Left colon (tissue), 2 donors: ENCODE results near the gene PPDPF. TPM values are rescaled to one million over a fixed set of nuclear protein-coding genes. Genes with fewer than 3 reads are reported as not detected.
A peak's percentile ranks its signal among the peaks of the same experiment; 100 is the strongest.

Source experiments
- ATAC-seq: fragments of 200-7000 bp; cut with Tn5 transposase; one replicate; pipeline ENCODE4 v1.9.1; 2020; ENCODE audit warnings: mild to moderate bottlenecking, moderate library complexity
- DNase-seq, 2 donors: peaks; one replicate each; pipeline ENCODE4 v3.0.0-alpha.2; 2020
- intact Hi-C, 2 donors: fragments of 100-400 bp; cut with DNase I in 1 of 2; cut with micrococcal nuclease in 1 of 2; formaldehyde crosslinking; loops; one replicate each; pipeline versions ENCODE4 v1.11.2 to v1.14.0; 2022; cut with DNase I, micrococcal nuclease
- total RNA-seq, 2 donors: library from RNA; stranded (reverse); fragmentation: NEBNext Ultra II Directional; extraction: Animal tissue kit (Norgen Biotek cat#: 25700); gene quantifications; one replicate each; pipeline ENCODE4 v1.2.1, GENCODE V29; 2021
- donor health status: DM: no; HTN: no; CAD: no.
- donor health status: DM: yes; HTN: yes; CAD: no.

PPDPF gene
- total RNA-seq, 2 donors from 2014 or later, result 554 to 564 TPM

DNA sequence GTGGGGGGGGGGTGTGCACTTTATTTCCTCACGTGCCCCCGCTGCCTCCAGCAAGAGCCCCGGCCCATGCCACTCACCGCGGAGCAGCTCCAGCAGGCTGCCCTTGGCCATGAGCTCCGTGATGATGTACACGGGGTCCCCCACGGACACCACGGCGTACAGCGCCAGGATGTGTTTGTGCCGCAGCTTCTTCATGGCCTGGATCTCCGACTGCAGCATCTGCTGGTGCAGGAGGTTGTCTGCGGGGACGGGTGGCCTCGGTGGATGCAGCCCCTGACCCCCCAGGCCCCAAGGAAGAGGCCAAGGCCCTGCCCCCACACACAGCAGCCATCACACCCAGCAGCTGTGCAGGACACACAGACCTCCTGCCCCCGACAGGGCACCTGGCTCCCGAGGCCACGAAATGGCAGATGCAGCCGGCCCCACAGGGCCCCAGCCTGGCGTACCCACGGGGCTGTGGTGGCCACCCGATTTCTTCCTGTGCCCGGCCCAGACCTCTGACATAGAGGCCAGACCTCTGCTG lies 11.9 kb downstream of the PPDPF start:
- intact Hi-C loops, result loop anchor here in 1 of 2 donors (10.0 kb wide), 1 partner anchor 442 kb away; the partner anchor contains the start of gene SAMD10
- ATAC-seq (no peak), DNase-seq (peak; percentile 11 to 27)

DNA sequence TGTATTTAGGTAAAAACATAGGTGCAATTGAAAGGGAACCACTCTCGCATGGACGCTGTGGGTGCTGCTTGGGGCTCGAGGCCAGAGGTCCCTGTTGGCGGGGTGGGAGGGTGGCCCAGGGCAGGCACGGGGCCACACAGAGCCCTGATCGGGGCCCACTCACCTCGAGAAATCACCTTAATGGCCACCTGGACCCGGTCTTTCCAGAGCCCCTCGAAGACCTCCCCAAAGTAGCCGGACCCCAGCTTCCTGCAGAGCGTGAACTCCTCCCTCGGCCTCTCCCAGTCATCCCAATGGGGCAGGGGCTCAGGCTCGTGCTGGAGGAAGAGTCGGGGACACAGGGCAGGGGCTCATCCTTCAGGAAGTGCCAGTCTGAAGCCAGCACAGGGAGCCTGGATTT lies 12.8 kb downstream of the PPDPF start:
- peak; percentile 11 to 31 for DNase-seq
- intact Hi-C loops, result loop anchor here in 1 of 2 donors (10.0 kb wide), 1 partner anchor 441 kb away; the partner anchor contains the start of gene SAMD10
- no peak for ATAC-seq

DNA sequence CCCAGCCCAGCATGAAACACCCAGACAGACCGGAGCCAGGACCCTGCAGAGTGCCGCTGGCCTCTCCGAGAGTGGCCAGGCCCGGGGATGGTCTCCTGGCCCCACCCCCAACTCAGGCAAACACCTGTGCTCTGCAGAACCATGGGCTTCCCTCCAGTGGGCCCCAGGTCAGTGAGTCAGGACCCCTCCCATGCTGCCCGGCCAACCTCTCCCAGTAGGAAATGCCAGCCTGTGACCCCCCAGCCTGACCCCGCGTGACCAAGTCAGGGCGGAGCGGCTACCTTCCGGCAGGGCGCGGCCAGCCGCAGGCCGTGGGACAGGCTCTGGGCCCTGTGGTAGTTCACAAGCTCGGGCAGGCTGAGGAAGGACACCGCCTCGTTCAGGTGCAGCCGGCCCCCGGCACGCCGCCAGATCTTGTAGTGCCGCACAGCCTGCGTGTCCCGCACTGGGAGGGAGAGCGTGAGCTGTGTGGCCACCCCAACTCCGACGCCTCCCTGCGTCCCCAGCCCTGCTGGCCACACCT lies 13.4 kb downstream of the PPDPF start:
- intact Hi-C loops, result loop anchor here in 1 of 2 donors (10.0 kb wide), 1 partner anchor 441 kb away; the partner anchor contains the start of gene SAMD10
- peak; percentile 84 to 89 for DNase-seq
- peak; percentile 27 for ATAC-seq

DNA sequence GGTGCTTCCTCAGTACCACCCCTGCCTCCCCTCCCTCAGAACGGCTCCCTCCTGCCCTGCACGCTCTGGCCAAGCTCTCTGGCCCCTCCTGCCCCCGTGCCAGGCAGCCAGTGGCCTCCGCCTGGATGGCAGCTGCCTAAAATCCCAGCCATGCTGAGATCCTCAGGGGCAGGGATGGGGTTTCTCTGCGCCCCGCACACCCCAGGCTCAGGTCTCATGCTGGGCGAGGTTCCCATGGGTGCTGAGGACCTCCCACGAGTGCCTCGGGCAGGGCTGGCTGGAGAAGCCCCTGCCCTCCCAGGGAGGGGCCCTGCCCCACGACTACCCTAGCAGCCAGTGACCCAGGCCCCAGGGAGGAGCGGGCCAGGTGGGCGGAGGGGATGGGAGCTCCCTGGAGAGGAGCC lies 13.9 kb downstream of the PPDPF start:
- intact Hi-C loops, result loop anchor here in 1 of 2 donors (10.0 kb wide), 1 partner anchor 440 kb away; the partner anchor contains the start of gene SAMD10
- ATAC-seq (no peak), DNase-seq (peak in 1 of 2 donors; percentile 32)

DNA sequence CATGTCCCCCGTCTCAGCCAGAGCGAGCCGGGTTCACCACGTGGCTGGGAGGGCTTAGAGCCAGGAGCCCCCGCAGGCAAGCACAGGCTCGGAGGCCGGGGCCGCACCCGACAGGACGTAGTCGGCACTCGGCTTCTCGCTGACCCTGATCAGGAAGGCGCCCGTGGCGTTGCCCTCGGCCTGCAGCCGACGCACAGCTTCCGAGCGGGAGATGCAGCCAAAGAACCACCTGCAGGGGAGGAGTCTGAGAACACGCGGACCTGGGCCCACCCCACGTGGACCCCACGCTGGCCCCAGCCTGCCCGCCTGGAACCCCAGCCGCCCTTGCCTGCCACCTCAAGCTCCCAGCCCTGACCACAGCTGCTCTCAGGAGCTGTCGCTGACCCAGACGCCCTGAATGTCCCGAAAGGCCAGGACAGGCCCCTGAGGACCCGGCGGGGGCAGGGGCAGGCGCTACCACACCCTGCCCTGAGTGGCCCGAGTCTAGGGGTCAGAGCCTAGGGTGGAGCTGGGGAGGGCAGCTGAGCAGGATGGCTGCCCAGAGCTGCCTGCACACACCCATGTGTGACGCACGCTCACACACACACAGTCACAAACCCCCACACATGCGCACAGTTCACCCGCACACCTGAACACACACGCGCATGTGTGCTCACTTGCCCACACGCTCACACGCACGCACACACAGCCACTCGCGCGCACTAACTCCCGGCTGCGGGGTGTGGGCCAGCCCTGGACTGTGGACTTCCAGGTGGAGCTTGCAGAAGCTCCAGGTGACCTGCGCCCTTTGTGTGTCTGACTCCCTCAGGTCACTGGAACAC lies 14.5 kb downstream of the PPDPF start:
- ATAC-seq, result peak; percentile 46
- DNase-seq, result peak; percentile 85 to 93
- intact Hi-C loops, result loop anchor here (5.0 to 10.0 kb wide), 2 partner anchors 437 to 440 kb away; partner anchors contain the start of gene SAMD10 (in 1 of the 2)

DNA sequence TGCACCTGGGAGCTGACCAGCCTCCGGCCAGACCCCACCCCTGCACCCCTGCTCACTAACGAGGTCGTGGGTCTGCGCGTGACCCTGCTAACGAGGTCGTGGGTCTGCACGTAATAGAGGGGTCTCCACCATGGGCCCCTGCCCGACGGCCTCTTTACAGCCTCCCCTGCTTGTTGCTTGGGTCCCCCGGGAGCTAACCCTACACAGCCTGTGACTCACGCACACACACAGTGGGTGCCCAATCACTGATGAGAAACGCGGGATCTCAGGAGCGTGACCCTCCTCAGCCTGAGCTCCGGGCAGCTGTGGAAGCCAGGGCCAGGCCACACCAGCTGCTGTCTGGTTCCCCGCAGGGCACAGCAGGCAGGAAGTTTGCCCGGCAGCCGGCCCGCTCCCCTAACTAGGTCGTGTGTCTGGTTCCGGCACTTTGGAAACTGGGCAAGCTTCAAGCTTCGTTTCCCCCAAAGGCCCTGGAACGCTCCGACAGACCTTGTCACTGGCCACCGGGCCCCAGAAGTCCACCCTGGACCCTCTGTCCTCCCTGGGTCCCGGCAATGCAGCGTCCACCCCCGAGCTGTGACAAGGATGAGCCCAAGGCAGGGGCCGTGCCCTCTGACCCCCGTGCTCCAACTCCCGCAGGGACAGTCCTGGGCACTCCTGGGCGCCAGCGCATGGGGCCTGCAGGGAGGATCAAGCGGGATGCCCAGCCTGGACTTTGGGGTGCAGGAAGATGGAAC lies 15.8 kb downstream of the PPDPF start:
- DNase-seq, result peak in 1 of 2 donors; percentile 61
- ATAC-seq, result peak; percentile 2
- intact Hi-C loops, result loop anchor here (5.0 to 10.0 kb wide), 2 partner anchors 436 to 438 kb away; partner anchors contain the start of gene SAMD10 (in 1 of the 2)

DNA sequence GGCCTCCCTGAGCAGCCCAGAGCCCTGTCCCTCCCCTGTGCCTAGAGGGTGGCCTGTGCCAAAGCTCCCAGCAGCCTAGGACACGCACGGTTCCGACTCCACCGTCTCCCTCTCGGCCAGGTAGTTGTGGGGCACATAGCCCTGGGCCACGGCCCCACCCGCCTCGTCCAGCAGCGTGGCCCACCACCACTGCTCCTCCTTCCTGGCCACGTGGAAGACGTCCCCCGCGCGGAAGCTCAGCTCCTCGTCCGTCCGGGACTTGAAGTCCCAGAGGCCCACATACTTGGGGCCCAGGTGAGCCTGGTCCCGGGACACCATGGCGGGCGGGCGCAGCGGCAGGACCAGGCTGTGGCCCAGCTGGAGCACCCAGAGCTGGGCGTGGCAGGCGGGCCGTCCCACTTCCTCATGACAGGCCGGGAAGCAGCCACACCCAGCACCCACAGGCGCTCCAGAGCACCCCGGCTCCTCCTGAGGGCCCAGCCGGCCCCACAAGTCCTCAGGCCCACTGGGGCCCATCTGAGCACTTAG lies 16.5 kb downstream of the PPDPF start, which contains the start of gene PTK6:
PTK6 (minus strand) TSS at position 380 of the 528 bp plus-strand sequence; CDS start at position 318, 62 bp downstream.
- peak; percentile 49 for ATAC-seq
- peak; percentile 89 to 90 for DNase-seq
- intact Hi-C loops, result loop anchor here (5.0 to 10.0 kb wide), 2 partner anchors 435 to 438 kb away; partner anchors contain the start of gene SAMD10 (in 1 of the 2)

DNA sequence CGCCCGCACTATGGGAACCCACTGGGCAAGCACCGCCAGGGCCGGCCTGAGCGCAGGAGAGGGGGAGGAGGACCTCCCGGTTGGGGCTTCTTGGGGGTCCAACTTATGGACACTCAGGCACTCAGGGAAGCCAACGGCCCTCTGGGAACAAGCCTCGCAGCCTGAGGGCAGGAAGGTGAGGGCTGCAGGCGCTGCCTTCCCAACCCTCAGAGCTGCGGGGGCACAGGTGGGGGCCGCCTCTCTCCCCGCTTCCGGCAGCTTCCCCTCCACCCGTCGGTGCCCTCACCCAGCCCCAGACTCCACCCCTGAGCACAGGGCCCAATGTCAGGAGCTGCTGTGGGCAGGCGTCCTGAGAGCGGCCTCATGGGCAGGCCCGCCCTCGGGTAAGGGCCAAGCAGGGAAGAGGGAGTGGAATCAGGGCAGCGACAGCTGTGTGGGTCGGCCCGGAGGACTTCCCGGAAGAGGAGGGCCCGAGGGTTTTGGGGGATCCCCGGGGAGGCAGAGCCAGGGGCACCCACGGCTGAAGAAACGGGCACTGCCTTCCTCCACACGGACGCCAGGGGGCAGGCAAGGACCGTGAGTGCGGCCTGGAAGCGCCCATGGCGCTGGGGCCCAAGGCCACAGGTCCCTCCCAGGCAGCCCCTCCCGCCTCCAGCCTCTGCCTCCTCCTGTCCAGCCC lies 17.1 kb downstream of the PPDPF start:
- intact Hi-C loops, result loop anchor here (5.0 to 10.0 kb wide), 2 partner anchors 435 to 437 kb away; partner anchors contain the start of gene SAMD10 (in 1 of the 2)
- DNase-seq (peak; percentile 94 to 98), ATAC-seq (peak; percentile 59)

DNA sequence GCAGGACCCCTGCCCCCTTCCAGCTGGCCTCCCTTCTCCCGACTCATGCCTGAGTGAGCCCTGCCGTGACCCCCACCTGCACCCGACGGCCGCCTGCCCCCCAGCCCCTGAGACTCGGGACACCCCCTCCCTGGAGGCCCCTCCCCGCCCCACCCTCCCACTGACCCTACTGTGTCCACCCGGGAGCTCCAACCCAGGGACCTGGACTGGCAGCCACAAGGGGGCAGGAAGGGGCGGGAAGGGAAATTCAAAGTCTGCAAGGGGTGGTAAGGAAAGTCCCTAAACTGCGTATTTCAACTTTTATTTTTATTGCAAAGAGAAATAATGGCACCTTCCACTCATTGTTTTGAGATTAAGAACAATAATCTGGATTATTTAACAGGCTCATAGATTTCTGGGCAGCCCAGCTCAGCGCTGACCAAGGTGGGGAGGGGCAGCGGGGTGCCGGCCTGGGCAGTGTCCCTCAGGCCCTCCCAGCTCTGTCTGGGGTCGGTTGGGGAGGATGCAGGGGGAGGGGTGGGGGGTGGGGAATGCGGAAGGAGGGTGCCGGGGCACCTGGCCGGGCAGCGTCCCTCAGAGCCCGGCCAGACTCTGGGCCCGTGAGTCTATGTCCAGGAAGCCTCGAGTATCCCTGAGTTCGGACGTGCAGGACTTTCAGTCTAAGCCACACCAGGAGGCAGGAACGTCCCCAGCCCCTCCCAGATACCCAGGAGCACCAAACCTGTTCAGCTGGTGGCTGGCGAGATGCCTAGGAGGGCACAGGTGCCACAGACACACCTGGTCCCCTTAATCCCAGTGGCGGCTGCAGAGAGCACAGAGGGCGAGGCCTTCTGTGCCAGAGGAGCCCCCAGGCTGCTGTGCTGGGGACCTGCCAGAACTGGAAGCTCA lies 17.9 kb downstream of the PPDPF start:
- ATAC-seq, result peak; percentile 37
- DNase-seq, result peak; percentile 92 to 95
- intact Hi-C loops, result loop anchor here (5.0 to 10.0 kb wide), 2 partner anchors 434 to 436 kb away; partner anchors contain the start of gene SAMD10 (in 1 of the 2)

DNA sequence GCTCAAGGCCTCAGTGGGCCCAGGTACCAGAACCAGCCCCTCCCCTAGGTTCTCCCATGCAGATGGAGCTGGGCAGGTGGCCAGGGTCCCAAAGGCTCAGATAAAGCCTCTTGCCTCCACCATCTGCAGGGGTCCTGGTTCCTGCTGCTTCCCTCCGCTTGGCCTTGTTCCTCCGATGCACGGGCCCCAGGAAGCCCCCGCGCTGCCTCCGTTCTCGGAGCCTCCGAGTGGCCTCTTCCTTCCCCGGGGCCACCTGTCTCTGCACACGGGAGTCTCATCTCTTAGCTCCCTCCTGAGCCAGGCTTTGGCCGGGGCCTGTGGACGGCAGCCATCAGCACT lies 18.5 kb downstream of the PPDPF start:
- intact Hi-C loops, result loop anchor here (5.0 to 10.0 kb wide), 2 partner anchors 433 to 436 kb away; partner anchors contain the start of gene SAMD10 (in 1 of the 2)
- DNase-seq (no peak), ATAC-seq (no peak)

DNA sequence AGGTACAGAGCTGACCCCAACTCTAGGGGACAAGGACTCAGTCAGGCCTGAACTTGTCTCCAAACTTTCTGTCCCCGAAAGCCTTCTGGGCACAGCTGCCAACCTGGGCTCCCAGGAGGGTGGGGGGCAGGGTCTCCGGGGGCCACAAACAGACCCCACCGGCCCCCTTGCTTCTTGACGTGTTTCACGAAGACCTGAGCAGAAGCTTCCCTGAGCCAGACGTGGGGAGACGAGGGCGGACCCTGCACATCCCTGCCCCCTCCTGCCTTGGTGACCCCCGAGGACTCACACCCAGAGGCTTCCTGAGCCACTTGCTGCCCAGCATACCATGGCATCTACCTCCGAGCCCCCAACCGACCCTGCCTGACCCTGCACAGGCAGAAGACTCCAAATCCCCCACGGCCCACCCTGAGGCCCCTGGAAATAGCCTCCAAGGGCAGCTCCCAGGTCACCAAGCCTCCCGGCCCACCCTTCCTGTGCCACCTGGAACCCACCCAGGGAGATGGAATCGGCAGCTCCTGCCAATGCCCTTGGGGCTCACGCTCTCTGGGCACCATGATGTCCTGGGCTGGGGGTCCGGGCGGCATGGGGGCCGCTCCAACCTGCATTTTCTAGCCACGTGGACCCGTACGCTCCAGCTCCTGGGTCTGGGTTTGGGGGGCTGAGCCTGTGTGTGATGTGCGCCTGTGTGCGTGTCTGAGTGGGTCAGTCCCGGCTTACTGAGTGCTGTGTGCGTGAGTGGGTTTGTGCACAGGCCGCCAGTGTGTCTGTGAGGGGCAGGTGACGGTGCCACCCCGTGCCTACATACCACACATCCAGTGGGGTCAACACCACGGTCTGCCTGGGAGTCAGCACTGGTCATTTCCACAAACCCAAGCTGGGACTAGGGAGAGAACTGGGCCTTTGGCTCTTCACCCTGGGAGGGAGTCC lies 19.1 kb downstream of the PPDPF start:
- DNase-seq, result no peak
- intact Hi-C loops, result loop anchor here (5.0 to 10.0 kb wide), 2 partner anchors 433 to 435 kb away; partner anchors contain the start of gene SAMD10 (in 1 of the 2)

DNA sequence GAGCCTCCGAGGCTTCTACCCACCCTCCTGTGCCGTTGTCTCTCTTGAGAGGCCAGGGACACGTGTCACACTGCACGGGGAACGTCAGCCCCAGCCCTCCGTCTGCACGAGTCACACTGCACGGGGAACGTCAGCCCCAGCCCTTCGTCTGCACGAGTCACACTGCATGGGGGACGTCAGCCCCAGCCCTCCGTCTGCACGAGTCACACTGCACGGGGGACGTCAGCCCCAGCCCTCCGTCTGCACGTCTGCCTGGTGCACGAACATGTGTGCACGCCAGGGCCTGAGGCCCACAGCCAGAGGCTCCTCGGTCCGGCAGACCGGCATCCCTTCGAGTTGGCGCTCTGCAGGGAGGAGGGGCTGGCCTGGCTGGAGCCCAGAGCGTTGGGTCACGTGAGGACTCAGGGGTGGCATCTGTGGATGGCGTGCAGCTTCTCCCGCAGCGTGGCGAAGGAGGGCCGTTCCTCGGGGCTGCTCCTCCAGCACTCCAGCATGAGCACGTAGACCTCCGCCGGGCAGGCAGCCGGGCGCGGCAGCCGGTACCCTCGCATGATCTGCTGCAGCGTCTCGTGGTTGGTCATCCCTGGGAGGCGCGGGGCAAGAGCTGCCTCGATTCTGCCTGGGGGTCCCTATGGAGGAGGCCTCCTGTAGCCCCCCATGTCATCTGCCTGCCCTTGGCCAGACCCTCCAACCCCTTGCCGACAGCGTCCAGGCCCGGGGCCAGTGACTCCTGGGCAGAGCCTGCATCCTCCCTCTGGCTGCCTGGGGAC lies 20.0 kb downstream of the PPDPF start:
- ATAC-seq (no peak), DNase-seq (peak in 1 of 2 donors; percentile 26)
- intact Hi-C loops, result no loop called here

More for the DNA sequence above, 19.1 kb downstream of the PPDPF start:
- no peak for ATAC-seq

DNA sequence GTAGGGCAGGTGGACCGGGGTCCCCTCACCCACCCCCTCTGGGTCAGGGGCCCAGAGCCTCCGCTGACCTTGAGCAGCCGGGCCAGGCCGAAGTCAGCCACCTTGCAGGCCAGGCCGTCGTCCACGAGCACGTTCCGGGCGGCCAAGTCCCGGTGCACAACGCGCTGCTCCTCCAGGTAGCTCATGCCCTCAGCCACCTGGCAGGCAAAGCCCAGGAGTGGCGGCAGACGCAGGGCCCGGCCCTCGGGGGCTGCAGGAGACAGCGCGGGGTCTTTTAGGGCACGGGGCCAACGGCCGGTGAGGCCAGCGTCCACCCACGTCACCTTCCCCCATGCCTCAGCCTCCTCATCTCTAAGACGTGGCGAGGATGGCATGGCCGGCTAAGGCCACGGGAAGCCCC lies 20.8 kb downstream of the PPDPF start:
- DNase-seq (peak in 1 of 2 donors; percentile 22), ATAC-seq (no peak)
- intact Hi-C loops, result no loop called here

DNA sequence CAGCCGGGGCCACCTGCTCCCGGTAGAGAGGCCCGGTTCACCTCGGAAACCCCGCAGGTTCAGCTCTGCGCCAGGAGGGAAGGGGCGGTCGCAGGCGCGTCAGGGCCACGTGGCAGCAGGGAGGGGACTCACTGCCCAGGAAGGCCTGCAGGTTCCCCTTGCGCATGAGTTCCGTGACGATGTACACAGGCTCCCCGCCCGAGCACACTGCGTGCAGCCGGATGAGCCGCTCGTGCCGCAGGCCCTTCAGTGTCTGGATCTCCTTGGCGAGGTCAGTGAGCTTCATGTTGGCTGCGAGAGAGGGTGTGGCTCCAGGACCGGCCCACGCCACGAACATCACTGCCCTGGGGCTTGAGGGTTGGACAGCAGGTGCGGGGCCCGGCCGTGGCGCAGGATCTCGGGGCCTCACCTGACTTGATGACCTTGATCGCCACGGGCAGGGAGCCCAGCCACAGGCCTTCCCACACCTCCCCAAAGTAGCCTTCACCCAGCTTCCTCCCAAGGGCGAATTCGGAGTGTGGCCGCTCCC lies 21.5 kb downstream of the PPDPF start:
- DNase-seq (peak; percentile 85 to 86), ATAC-seq (peak; percentile 36)
- intact Hi-C loops, result no loop called here

DNA sequence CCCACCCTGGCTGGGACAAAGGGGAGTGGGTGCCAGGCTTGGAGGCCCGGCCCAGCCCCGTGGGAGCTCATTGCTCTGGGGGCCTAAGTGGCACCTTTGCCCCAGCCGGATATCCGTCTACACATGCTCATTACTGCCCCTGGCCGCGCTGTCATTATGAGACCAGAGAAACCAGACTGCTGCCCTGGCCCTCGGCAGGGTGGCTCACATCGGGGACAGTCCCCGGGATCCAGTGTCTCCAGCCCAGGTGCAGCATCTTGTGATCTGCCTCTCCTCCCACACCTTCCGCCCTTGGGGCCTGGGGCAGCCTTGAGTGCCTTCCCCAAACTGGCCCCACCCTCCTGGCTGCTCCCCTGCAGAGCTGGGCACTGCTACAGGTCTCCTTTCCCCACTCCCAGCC lies 22.1 kb downstream of the PPDPF start:
- DNase-seq (peak in 1 of 2 donors; percentile 26), ATAC-seq (no peak)
- intact Hi-C loops, result no loop called here
